Small intestine (tissue), 7 donors: ENCODE measurements around the gene NAE1. TPM values are rescaled to one million over a fixed set of nuclear protein-coding genes. Genes with fewer than 3 reads are reported as not detected.
A peak's percentile ranks its signal among the peaks of the same experiment; 100 is the strongest.

ENCODE experiments used
- DNase-seq, 2 donors: peaks; one replicate each; pipeline versions ENCODE4 v3.0.0 to v3.0.0-alpha.2; 2013
- FAIRE-seq: peaks from 2 replicates; lab custom pipeline; 2012; peaks lifted over from hg19 to GRCh38; lab: Jason Lieb, UNC
- H3K27ac ChIP-seq, 3 donors: one replicate each; pipeline ENCODE4 v1.5.1; 2013; ENCODE audit warnings: low read length in 2 of 3, mild to moderate bottlenecking in 2 of 3, control low read depth in 1 of 3, inconsistent platforms in 1 of 3, low read depth in 1 of 3, moderate library complexity in 1 of 3
- H3K27me3 ChIP-seq, 3 donors: one replicate each; pipeline ENCODE4 v1.6.1; 2013; ENCODE audit warnings: low read length in 3 of 3, inconsistent platforms in 1 of 3; ENCODE audit not compliant: control insufficient read depth in 3 of 3, insufficient read depth in 3 of 3
- H3K36me3 ChIP-seq, 3 donors: one replicate each; pipeline ENCODE4 v1.6.1; 2013; ENCODE audit warnings: low read length in 3 of 3, inconsistent platforms in 1 of 3, low read depth in 1 of 3, mild to moderate bottlenecking in 1 of 3, moderate library complexity in 1 of 3; ENCODE audit not compliant: control insufficient read depth in 3 of 3, insufficient read depth in 2 of 3
- H3K4me1 ChIP-seq, 3 donors: one replicate each; pipeline ENCODE4 v1.6.1; 2013; ENCODE audit warnings: low read length in 2 of 3, inconsistent platforms in 1 of 3, low read depth in 1 of 3, mild to moderate bottlenecking in 1 of 3, moderate library complexity in 1 of 3; ENCODE audit not compliant: control insufficient read depth in 3 of 3, insufficient read depth in 2 of 3
- H3K4me3 ChIP-seq, 3 donors: one replicate each; pipeline ENCODE4 v1.5.1; 2013; ENCODE audit warnings: low read length in 3 of 3, control low read depth in 1 of 3, inconsistent platforms in 1 of 3, low read depth in 1 of 3, mild to moderate bottlenecking in 1 of 3, moderate library complexity in 1 of 3
- H3K9me3 ChIP-seq, 2 donors: one replicate each; pipeline ENCODE4 v1.6.1; 2013; ENCODE audit warnings: low read depth in 1 of 2, low read length in 1 of 2; ENCODE audit not compliant: control insufficient read depth in 2 of 2, insufficient read depth in 1 of 2
- WGBS, 3 donors: extraction: QIAGEN DNeasy Blood & Tissue Kit; methylation state at CpG; one replicate each; pipeline ENCODE4 v1.1.7; 2013; 5-methylcytosine and 5-hydroxymethylcytosine counted together
- polyA plus RNA-seq, 4 donors: library from polyadenylated mRNA; stranded (reverse) in 3 of 4; unstranded in 1 of 4; fragments of 200-250 nt in 3 of 4; fragments of 120-200 nt in 1 of 4; gene quantifications; one replicate each; pipeline versions ENCODE4 v1.2.1 to v1.2.3, GENCODE V29; 2013
- donor health status: healthy with polysubstance abuse.
- donor health status: control.
- donor health status: control.
- donor health status: Bipolar disorder and iron deficiency.
- donor health status: healthy.

NAE1 gene
- polyA plus RNA-seq, 4 donors = 39.4 to 60.9 (median 47.1) TPM

- 44 to 59% (median 49%) methylated on average over 6 of the region's 6 CpGs for WGBS, 3 donors
- H3K4me3 ChIP-seq = no peak overlapping the region
- H3K36me3 ChIP-seq = no peaks in the 10 kb centered on the region
- H3K27ac ChIP-seq = peak overlapping the region in 2 of 3 donors; percentile 15 to 68
- H3K9me3 ChIP-seq = no peaks in the 10 kb centered on the region
- no peak for FAIRE-seq
- H3K4me1 ChIP-seq = peaks cover 0 to 18% (median 6%) of the 10 kb centered on the region in 3 donors
- DNase-seq = peak; percentile 78 to 89
- peaks cover 0 to 26% (median 10%) of the 10 kb centered on the region in 3 donors for H3K27me3 ChIP-seq
Measured at GRCh38 chr16:66847533-66848067, 16.8 kb upstream of the NAE1 start.

- H3K4me3 ChIP-seq = no peak overlapping the region
- no peak overlapping the region for H3K27ac ChIP-seq
- no peak for DNase-seq
- no peak for FAIRE-seq
- H3K9me3 ChIP-seq = no peaks in the 10 kb centered on the region
- H3K4me1 ChIP-seq = peaks cover 0 to 18% (median 6%) of the 10 kb centered on the region in 3 donors
- peaks cover 0 to 26% (median 10%) of the 10 kb centered on the region in 3 donors for H3K27me3 ChIP-seq
- H3K36me3 ChIP-seq = no peaks in the 10 kb centered on the region
- 92 to 96% (median 95%) methylated on average over 6 of the region's 6 CpGs for WGBS, 3 donors
Measured at GRCh38 chr16:66846831-66847230, 16.1 kb upstream of the NAE1 start.

- Histone ChIP-seq H3K4me1 (peaks cover 0 to 18% (median 6%) of the 10 kb centered on the region in 3 donors), H3K27me3 (peaks cover 0 to 26% (median 10%) of the 10 kb centered on the region in 3 donors), H3K36me3 (no peaks in the 10 kb centered on the region), H3K9me3 (no peaks in the 10 kb centered on the region), H3K4me3 (no peak overlapping the region), H3K27ac (no peak overlapping the region)
- WGBS, 3 donors = 89 to 100% (median 100%) methylated on average over 1 of the region's 1 CpG
- no peak for DNase-seq
- FAIRE-seq = no peak
Measured at GRCh38 chr16:66846266-66846665, 15.5 kb upstream of the NAE1 start.

- peaks cover 0 to 18% (median 6%) of the 10 kb centered on the region in 3 donors for H3K4me1 ChIP-seq
- DNase-seq = no peak
Measured at GRCh38 chr16:66845791-66846221, 15.0 kb upstream of the NAE1 start.

GRCh38 chr16:66845080-66845410, 14.3 kb upstream of the NAE1 start:
- FAIRE-seq (no peak), DNase-seq (no peak)
- peak overlapping the region in 2 of 3 donors; percentile 34 to 49 for H3K4me3 ChIP-seq
- H3K27ac ChIP-seq = no peak overlapping the region
- H3K4me1 ChIP-seq = peaks cover 0 to 18% (median 6%) of the 10 kb centered on the region in 3 donors
- no peaks in the 10 kb centered on the region for H3K36me3 ChIP-seq
- WGBS, 3 donors = 9 to 15% (median 10%) methylated on average over 10 of the region's 10 CpGs
- no peaks in the 10 kb centered on the region for H3K9me3 ChIP-seq
- H3K27me3 ChIP-seq = peaks cover 0 to 26% (median 10%) of the 10 kb centered on the region in 3 donors

More at GRCh38 chr16:66845791-66846221, 15.0 kb upstream of the NAE1 start:
- Histone ChIP-seq H3K27ac (no peak overlapping the region), H3K4me3 (peak overlapping the region in 1 of 3 donors; percentile 49), H3K9me3 (no peaks in the 10 kb centered on the region), H3K27me3 (peaks cover 0 to 26% (median 10%) of the 10 kb centered on the region in 3 donors), H3K36me3 (no peaks in the 10 kb centered on the region)
- FAIRE-seq = no peak
- WGBS, 3 donors = 49 to 61% (median 56%) methylated on average over 9 of the region's 9 CpGs

GRCh38 chr16:66844342-66845079, 13.7 kb upstream of the NAE1 start, which contains the start of gene CA7:
Gene CA7 (plus strand): TSS chr16:66844414. CDS start chr16:66844488, 74 bp downstream.
- DNase-seq (peak in 1 of 2 donors; percentile 49), FAIRE-seq (no peak)
- WGBS, 3 donors = 1 to 2% (median 2%) methylated on average over 38 to 79 of the region's 79 CpGs

GRCh38 chr16:66844009-66844341, 13.2 kb upstream of the NAE1 start:
- Histone ChIP-seq H3K27ac (no peak overlapping the region), H3K27me3 (peaks cover 0 to 26% (median 10%) of the 10 kb centered on the region in 3 donors), H3K4me1 (peaks cover 0 to 16% (median 6%) of the 10 kb centered on the region in 3 donors), H3K36me3 (no peaks in the 10 kb centered on the region), H3K4me3 (peak overlapping the region in 2 of 3 donors; percentile 2 to 49), H3K9me3 (no peaks in the 10 kb centered on the region)
- FAIRE-seq (no peak), DNase-seq (no peak)
- WGBS, 3 donors = 13 to 15% (median 15%) methylated on average over 5 to 14 of the region's 14 CpGs

More at GRCh38 chr16:66844342-66845079, 13.7 kb upstream of the NAE1 start, which contains the start of gene CA7:
- peak within 1 kb of the TSS in 2 of 3 donors; percentile 43 to 49 for H3K4me3 ChIP-seq
- H3K4me1 ChIP-seq = peaks cover 0 to 18% (median 6%) of the 10 kb centered on the region in 3 donors
- H3K27me3 ChIP-seq = peaks cover 0 to 26% (median 10%) of the 10 kb centered on the region in 3 donors
- H3K9me3 ChIP-seq = no peaks in the 10 kb centered on the region
- H3K27ac ChIP-seq = no peak within 1 kb of the TSS
- H3K36me3 ChIP-seq = no peaks in the 10 kb centered on the region

GRCh38 chr16:66843191-66843590, 12.4 kb upstream of the NAE1 start:
- Histone ChIP-seq H3K27me3 (peaks cover 0 to 26% (median 10%) of the 10 kb centered on the region in 3 donors), H3K27ac (no peak overlapping the region), H3K9me3 (no peaks in the 10 kb centered on the region), H3K36me3 (no peaks in the 10 kb centered on the region), H3K4me3 (no peak overlapping the region), H3K4me1 (peaks cover 0 to 9% (median 2%) of the 10 kb centered on the region in 3 donors)
- 93 to 98% (median 98%) methylated on average over 2 of the region's 2 CpGs for WGBS, 3 donors
- FAIRE-seq = no peak
- DNase-seq = no peak
